8988T (cell line): ENCODE data around the gene STRBP.
"Not testable (repeated sequence)": the region's sequence is repeated elsewhere in the genome, so short reads cannot be mapped to it uniquely, and the experiment has no call there.

Experiments used
- DNase-seq: peaks from one replicate; pipeline ENCODE4 v3.0.0; 2011

Gene STRBP

GRCh38 chr9:123186029-123186428 is 82.4 kb downstream of the STRBP start:
- DNase-seq, result not testable (repeated sequence)

- no peak for DNase-seq
Observed at GRCh38 chr9:123176949-123177348, 91.4 kb downstream of the STRBP start.

GRCh38 chr9:123175854-123176629 is 92.3 kb downstream of the STRBP start:
- no peak for DNase-seq

- DNase-seq, result no peak
Observed at GRCh38 chr9:123174887-123175518, 93.4 kb downstream of the STRBP start.

- no peak for DNase-seq
Observed at GRCh38 chr9:123174079-123174478, 94.3 kb downstream of the STRBP start.

- no peak for DNase-seq
Observed at GRCh38 chr9:123169926-123170325, 98.5 kb downstream of the STRBP start.

GRCh38 chr9:123168586-123168985 is 99.8 kb downstream of the STRBP start:
- DNase-seq, result no peak

- no peak for DNase-seq
Observed at GRCh38 chr9:123167474-123167873, 100.9 kb downstream of the STRBP start.

- DNase-seq, result no peak
Observed at GRCh38 chr9:123165813-123166212, 102.6 kb downstream of the STRBP start.

- DNase-seq, result no peak
Observed at GRCh38 chr9:123164285-123164684, 104.1 kb downstream of the STRBP start.

- DNase-seq, result no peak
Observed at GRCh38 chr9:123162791-123163345, 105.5 kb downstream of the STRBP start.

- no peak for DNase-seq
Observed at GRCh38 chr9:123162360-123162759, 106.0 kb downstream of the STRBP start.

- DNase-seq, result no peak
Observed at GRCh38 chr9:123157221-123157620, 111.2 kb downstream of the STRBP start.

GRCh38 chr9:123150708-123151503 is 117.5 kb downstream of the STRBP start:
- no peak for DNase-seq

GRCh38 chr9:123149067-123149466 is 119.3 kb downstream of the STRBP start:
- no peak for DNase-seq

GRCh38 chr9:123138163-123138562 is 130.2 kb downstream of the STRBP start:
- no peak for DNase-seq

GRCh38 chr9:123135430-123135829 is 133.0 kb downstream of the STRBP start:
- DNase-seq, result no peak

- no peak for DNase-seq
Observed at GRCh38 chr9:123132696-123133095, 135.7 kb downstream of the STRBP start.

GRCh38 chr9:123131993-123132392 is 136.4 kb downstream of the STRBP start:
- no peak for DNase-seq

GRCh38 chr9:123131258-123131657 is 137.1 kb downstream of the STRBP start:
- DNase-seq, result no peak

- no peak for DNase-seq
Observed at GRCh38 chr9:123129423-123129822, 139.0 kb downstream of the STRBP start.

GRCh38 chr9:123128591-123128990 is 139.8 kb downstream of the STRBP start:
- no peak for DNase-seq

GRCh38 chr9:123127512-123128075 is 140.8 kb downstream of the STRBP start:
- no peak for DNase-seq
